Ishikawa (cell line): ENCODE data around the gene RET.

Experiments used
- CEBPB ChIP-seq: IDR thresholded peaks from 2 replicates; pipeline ENCODE4 v1.6.1; 2012
- CREB1 ChIP-seq: IDR thresholded peaks from 2 replicates; pipeline ENCODE4 v1.6.1; 2012; ENCODE audit warnings: low read depth
- EGR1 ChIP-seq: IDR thresholded peaks from 2 replicates; pipeline ENCODE4 v1.6.1; 2012
- EP300 ChIP-seq: IDR thresholded peaks from 2 replicates; pipeline ENCODE4 v1.6.1; 2012; ENCODE audit warnings: borderline replicate concordance
- FOXM1 ChIP-seq: IDR thresholded peaks from 2 replicates; pipeline ENCODE4 v1.6.1; 2012; ENCODE audit warnings: low read depth, borderline replicate concordance
- MAX ChIP-seq: IDR thresholded peaks from 2 replicates; pipeline ENCODE4 v1.6.1; 2012
- NFIC ChIP-seq: IDR thresholded peaks from 2 replicates; pipeline ENCODE4 v1.6.1; 2012
- RAD21 ChIP-seq: IDR thresholded peaks from 2 replicates; pipeline ENCODE4 v1.6.1; 2012; ENCODE audit warnings: low read depth
- REST ChIP-seq: IDR thresholded peaks from 2 replicates; pipeline ENCODE4 v1.6.1; 2012; ENCODE audit warnings: low read depth, mild to moderate bottlenecking
- TAF1 ChIP-seq: IDR thresholded peaks from 2 replicates; pipeline ENCODE4 v1.6.1; 2012; ENCODE audit warnings: low read depth, mild to moderate bottlenecking
- TCF12 ChIP-seq: IDR thresholded peaks from 2 replicates; pipeline ENCODE4 v1.6.1; 2012; ENCODE audit warnings: low read depth
- TEAD4 ChIP-seq: IDR thresholded peaks from 2 replicates; pipeline ENCODE4 v1.6.1; 2012
- USF1 ChIP-seq: IDR thresholded peaks from 2 replicates; pipeline ENCODE4 v1.6.1; 2012
- YY1 ChIP-seq: IDR thresholded peaks from 2 replicates; pipeline ENCODE4 v1.6.1; 2012; ENCODE audit warnings: low read depth
- ZBTB7A ChIP-seq: IDR thresholded peaks from 2 replicates; pipeline ENCODE4 v1.6.1; 2012; ENCODE audit warnings: low read depth

RET gene

GRCh38 chr10:43035800-43036199, 41.1 kb upstream of the RET start:
- TF ChIP-seq CREB1: no peak
- TF ChIP-seq EP300: no peak
- TF ChIP-seq EGR1: no peak
- TF ChIP-seq USF1: no peak
- no peak for TF ChIP-seq MAX
- TF ChIP-seq NFIC: no peak
- TF ChIP-seq TEAD4: no peak
- no peak for TF ChIP-seq TAF1
- no peak for TF ChIP-seq REST
- TF ChIP-seq FOXM1: no peak

GRCh38 chr10:43036481-43037428, 40.1 kb upstream of the RET start:
- no peak for TF ChIP-seq FOXM1
- TF ChIP-seq ZBTB7A: no peak
- TF ChIP-seq USF1: no peak
- no peak for TF ChIP-seq TEAD4
- TF ChIP-seq CEBPB: no peak
- TF ChIP-seq NFIC: no peak

GRCh38 chr10:43037440-43037839, 39.4 kb upstream of the RET start:
- TF ChIP-seq ZBTB7A: no peak
- no peak for TF ChIP-seq TEAD4
- TF ChIP-seq CREB1: no peak
- TF ChIP-seq NFIC: no peak
- no peak for TF ChIP-seq USF1
- no peak for TF ChIP-seq RAD21
- no peak for TF ChIP-seq TAF1
- no peak for TF ChIP-seq TCF12
- no peak for TF ChIP-seq CEBPB
- no peak for TF ChIP-seq REST
- no peak for TF ChIP-seq EP300
- no peak for TF ChIP-seq FOXM1
- TF ChIP-seq YY1: no peak
- TF ChIP-seq MAX: no peak

GRCh38 chr10:43037942-43038782, 38.7 kb upstream of the RET start:
- no peak for TF ChIP-seq TEAD4
- TF ChIP-seq TCF12: no peak
- no peak for TF ChIP-seq NFIC
- no peak for TF ChIP-seq MAX
- no peak for TF ChIP-seq EP300
- TF ChIP-seq CEBPB: no peak
- TF ChIP-seq TAF1: no peak
- TF ChIP-seq FOXM1: no peak
- TF ChIP-seq YY1: no peak
- no peak for TF ChIP-seq REST
- no peak for TF ChIP-seq EGR1
- TF ChIP-seq ZBTB7A: no peak
